ENCODE measurements around the gene ST8SIA6.

The ST8SIA6 gene

GRCh38 chr10:17415046-17415658, 39.2 kb downstream of the ST8SIA6 start:
- no peak overlapping the region for H3K4me3 ChIP-seq (ENCODE audit: low read depth, low read length)
- TF ChIP-seq CTCF (IDR thresholded peaks at IDR 0.05; ENCODE audit: insufficient read depth, low read length, missing control alignments): no peak
- POLR2A ChIA-PET: no interaction called here
- no peak for DNase-seq (ENCODE audit: low read depth, low spot score)
- CTCF ChIA-PET: interaction anchor here (1.2 to 2.5 kb wide), 2 partner anchors 12 to 15 kb away, joined by 3 to 16 read pairs; no protein-coding TSS in a partner anchor

GRCh38 chr10:17414484-17414883, 39.9 kb downstream of the ST8SIA6 start:
- DNase-seq (ENCODE audit: low read depth, low spot score): no peak
- CTCF ChIA-PET: interaction anchor here (1.2 to 2.5 kb wide), 2 partner anchors 13 to 16 kb away, joined by 3 to 16 read pairs; no protein-coding TSS in a partner anchor
- no peak overlapping the region for H3K4me3 ChIP-seq (ENCODE audit: low read depth, low read length)
- POLR2A ChIA-PET: no interaction called here
- TF ChIP-seq CTCF (IDR thresholded peaks at IDR 0.05; ENCODE audit: insufficient read depth, low read length, missing control alignments): no peak

- no peak for DNase-seq (ENCODE audit: low read depth, low spot score)
- no peak overlapping the region for H3K4me3 ChIP-seq (ENCODE audit: low read depth, low read length)
- CTCF ChIA-PET: interaction anchor here (1.0 kb wide), 1 partner anchor 16 kb away, joined by 3 read pairs; no protein-coding TSS in a partner anchor
- POLR2A ChIA-PET: no interaction called here
- TF ChIP-seq CTCF (IDR thresholded peaks at IDR 0.05; ENCODE audit: insufficient read depth, low read length, missing control alignments): no peak
Observed at GRCh38 chr10:17413876-17414275, 40.5 kb downstream of the ST8SIA6 start.

- DNase-seq (ENCODE audit: low read depth, low spot score): no peak
- CTCF ChIA-PET: interaction anchor here (1.8 kb wide), 1 partner anchor 122 kb away, joined by 5 read pairs; no protein-coding TSS in a partner anchor
- no peak overlapping the region for H3K4me3 ChIP-seq (ENCODE audit: low read depth, low read length)
- TF ChIP-seq CTCF (IDR thresholded peaks at IDR 0.05; ENCODE audit: insufficient read depth, low read length, missing control alignments): no peak
- POLR2A ChIA-PET: no interaction called here
Observed at GRCh38 chr10:17412323-17412722, 42.1 kb downstream of the ST8SIA6 start.

GRCh38 chr10:17410907-17411306, 43.5 kb downstream of the ST8SIA6 start:
- no peak for DNase-seq (ENCODE audit: low read depth, low spot score)
- H3K4me3 ChIP-seq (ENCODE audit: low read depth, low read length): no peak overlapping the region
- TF ChIP-seq CTCF (IDR thresholded peaks at IDR 0.05; ENCODE audit: insufficient read depth, low read length, missing control alignments): no peak
- ChIA-PET POLR2A (no interaction called here), CTCF (interaction anchor here (1.0 to 4.9 kb wide), 3 partner anchors 9 to 121 kb away, joined by 3 to 42 read pairs (median 5); no protein-coding TSS in a partner anchor)

- TF ChIP-seq CTCF (IDR thresholded peaks at IDR 0.05; ENCODE audit: insufficient read depth, low read length, missing control alignments): peak; percentile 21
- no peak for DNase-seq (ENCODE audit: low read depth, low spot score)
- POLR2A ChIA-PET: no interaction called here
- CTCF ChIA-PET: interaction anchor here (0.6 to 4.9 kb wide), 36 partner anchors 10 to 830 kb away, joined by 3 to 42 read pairs (median 4); no protein-coding TSS in a partner anchor
- no peak overlapping the region for H3K4me3 ChIP-seq (ENCODE audit: low read depth, low read length)
Observed at GRCh38 chr10:17409170-17409733, 45.1 kb downstream of the ST8SIA6 start.
